HEK293 (cell line): Measurements from ENCODE around the gene DOCK9.

Source experiments
- CTCF ChIA-PET: fragments of 350-600 bp; formaldehyde crosslinking; extraction: SDS; loops from one replicate; lab custom pipeline; 2021; ENCODE audit warnings: antibody characterized with exemption; lab: Yijun Ruan, JAX
- POLR2A ChIA-PET: fragments of 300-600 bp; formaldehyde crosslinking; extraction: SDS; loops from one replicate; lab custom pipeline; 2020; ENCODE audit warnings: antibody characterized with exemption, inconsistent platforms; lab: Yijun Ruan, JAX
- H3K27ac ChIP-seq: fragments of 200-500 bp; sonication (Bioruptor generic); 2 replicates; pipeline ENCODE4 v1.5.1; 2014; ENCODE audit warnings: low read depth, low read length, control low read depth, inconsistent platforms; ENCODE audit errors: extremely low read depth
- H3K36me3 ChIP-seq, 2 experiments: fragments of 200-500 bp in 1 of 2; sonication (Bioruptor generic) in 1 of 2; 1 replicate in 1 of 2; 2 replicates in 1 of 2; pipeline ENCODE4 v1.5.1; 2014 to 2017; ENCODE audit warnings: inconsistent platforms in 2 of 2, low read length in 2 of 2; ENCODE audit not compliant: control insufficient read depth in 2 of 2, insufficient read depth in 1 of 2
- H3K4me1 ChIP-seq: fragments of 200-500 bp; sonication (Bioruptor generic); 2 replicates; pipeline ENCODE4 v1.5.1; 2014; ENCODE audit warnings: mild to moderate bottlenecking, low read length, inconsistent platforms; ENCODE audit not compliant: control insufficient read depth, insufficient read depth
- H3K4me3 ChIP-seq: 2 replicates; pipeline ENCODE4 v1.5.1; 2011; ENCODE audit warnings: low read depth, mild to moderate bottlenecking, control low read depth, low read length, moderate library complexity
- H3K9me3 ChIP-seq: fragments of 200-500 bp; sonication (Bioruptor generic); 2 replicates; pipeline ENCODE4 v1.5.1; 2014; ENCODE audit warnings: low read depth, low read length, inconsistent platforms; ENCODE audit not compliant: control insufficient read depth, insufficient read depth
- GLIS2 ChIP-seq: fragments of 450-650 bp; formaldehyde crosslinking; IDR thresholded peaks from 2 replicates; pipeline ENCODE4 v1.5.1; 2016; ENCODE audit warnings: missing biosample characterization, missing genetic modification characterization
- HOXA7 ChIP-seq: sonication (generic); formaldehyde crosslinking; IDR thresholded peaks from 2 replicates; pipeline ENCODE4 v1.8.1; 2022; ENCODE audit warnings: missing genetic modification reagents, borderline replicate concordance
- HOXC10 ChIP-seq: sonication (generic); formaldehyde crosslinking; IDR thresholded peaks from 2 replicates; pipeline ENCODE4 v1.8.1; 2023; ENCODE audit warnings: mild to moderate bottlenecking, missing genetic modification reagents
- MYNN ChIP-seq: fragments of 450-650 bp; formaldehyde crosslinking; IDR thresholded peaks from 2 replicates; pipeline ENCODE4 v1.5.1; 2016; ENCODE audit warnings: missing biosample characterization, missing genetic modification characterization, borderline replicate concordance
- TCF7L2 ChIP-seq: IDR thresholded peaks from 2 replicates; pipeline ENCODE4 v1.6.1; 2011; ENCODE audit warnings: low read depth, mild to moderate bottlenecking, inconsistent platforms, low read length, moderate library complexity, borderline replicate concordance
- ZNF10 ChIP-seq: fragments of 450-650 bp; formaldehyde crosslinking; IDR thresholded peaks from 2 replicates; pipeline ENCODE4 v1.5.1; 2017; ENCODE audit warnings: missing biosample characterization, missing genetic modification characterization
- ZNF169 ChIP-seq: fragments of 450-650 bp; formaldehyde crosslinking; IDR thresholded peaks from 2 replicates; pipeline ENCODE4 v1.5.1; 2016; ENCODE audit warnings: missing biosample characterization, missing genetic modification characterization
- ZNF221 ChIP-seq: fragments of 450-650 bp; formaldehyde crosslinking; IDR thresholded peaks from 2 replicates; pipeline ENCODE4 v1.5.1; 2017; ENCODE audit warnings: missing biosample characterization, missing genetic modification characterization, borderline replicate concordance
- ZNF37A ChIP-seq: fragments of 450-650 bp; IDR thresholded peaks from 2 replicates; pipeline ENCODE4 v1.5.1; 2018; ENCODE audit warnings: missing biosample characterization, missing genetic modification characterization
- ZNF398 ChIP-seq: fragments of 450-650 bp; formaldehyde crosslinking; IDR thresholded peaks from 2 replicates; pipeline ENCODE4 v1.5.1; 2017; ENCODE audit warnings: missing biosample characterization, missing genetic modification characterization
- ZNF449 ChIP-seq: fragments of 450-650 bp; formaldehyde crosslinking; IDR thresholded peaks from 2 replicates; pipeline ENCODE4 v1.5.1; 2017; ENCODE audit warnings: missing biosample characterization, mild to moderate bottlenecking, missing genetic modification characterization, moderate library complexity
- ZNF514 ChIP-seq: fragments of 450-650 bp; formaldehyde crosslinking; IDR thresholded peaks from 2 replicates; pipeline ENCODE4 v1.5.1; 2016; ENCODE audit warnings: missing biosample characterization, missing genetic modification characterization
- ZNF530 ChIP-seq: fragments of 450-650 bp; formaldehyde crosslinking; IDR thresholded peaks from 2 replicates; pipeline ENCODE4 v1.5.1; 2016; ENCODE audit warnings: low read depth, missing biosample characterization, missing genetic modification characterization
- ZNF610 ChIP-seq: fragments of 450-650 bp; formaldehyde crosslinking; IDR thresholded peaks from 2 replicates; pipeline ENCODE4 v1.5.1; 2016; ENCODE audit warnings: missing biosample characterization, missing genetic modification characterization, borderline replicate concordance
- ZNF621 ChIP-seq: fragments of 450-650 bp; formaldehyde crosslinking; IDR thresholded peaks from 2 replicates; pipeline ENCODE4 v1.5.1; 2017; ENCODE audit warnings: missing biosample characterization, missing genetic modification characterization
- ZNF639 ChIP-seq: fragments of 450-650 bp; formaldehyde crosslinking; IDR thresholded peaks from 2 replicates; pipeline ENCODE4 v1.5.1; 2016; ENCODE audit warnings: missing biosample characterization, missing genetic modification characterization
- ZNF658 ChIP-seq: fragments of 450-650 bp; formaldehyde crosslinking; IDR thresholded peaks from 2 replicates; pipeline ENCODE4; 2016; ENCODE audit warnings: missing biosample characterization, missing genetic modification characterization
- ZNF776 ChIP-seq: fragments of 450-650 bp; formaldehyde crosslinking; IDR thresholded peaks from 2 replicates; pipeline ENCODE4 v1.5.0; 2017; ENCODE audit warnings: missing biosample characterization, missing genetic modification characterization, borderline replicate concordance

DOCK9 gene

GRCh38 chr13:98941126-98941525, 36.7 kb downstream of the DOCK9 start (continued):
- TF ChIP-seq ZNF639 (tag by site-specific recombination) = no peak
- TF ChIP-seq ZNF621 (tag by site-specific recombination) = no peak
- no peak for TF ChIP-seq TCF7L2
- no peak for TF ChIP-seq ZNF10 (tag by site-specific recombination)

GRCh38 chr13:98940325-98941001, 37.4 kb downstream of the DOCK9 start:
- Histone ChIP-seq H3K4me1 (peaks cover 3% of the 10 kb centered on the region; the same call in 1 of the 2 replicates), H3K27ac (no peak overlapping the region), H3K36me3 (no peaks in the 10 kb centered on the region), H3K4me3 (no peak overlapping the region)
- ChIA-PET CTCF (no interaction called here), POLR2A (no interaction called here)
- TF ChIP-seq ZNF658 = no peak
- TF ChIP-seq GLIS2 (tag by site-specific recombination) = no peak
- TF ChIP-seq ZNF514 = no peak
- TF ChIP-seq ZNF530 (tag by site-specific recombination) = no peak
- no peak for TF ChIP-seq ZNF398
- no peak for TF ChIP-seq HOXA7 (CRISPR knock-in tag)
- TF ChIP-seq MYNN (tag by site-specific recombination) = no peak
- TF ChIP-seq ZNF221 = no peak
- TF ChIP-seq ZNF610 (tag by site-specific recombination) = no peak
- TF ChIP-seq ZNF449 = no peak
- no peak for TF ChIP-seq HOXC10 (CRISPR knock-in tag)
- no peak for TF ChIP-seq ZNF639 (tag by site-specific recombination)
- no peak for TF ChIP-seq ZNF37A (tag by site-specific recombination)
- TF ChIP-seq ZNF169 (tag by site-specific recombination) = no peak
- no peak for TF ChIP-seq ZNF776 (tag by site-specific recombination)
- TF ChIP-seq, all 188 proteins: peak for 0
- no peaks in the 10 kb centered on the region for H3K9me3 ChIP-seq
